A673 (cell line): ENCODE data around the gene GALNT9.

Source experiments
- CTCF ChIP-seq: fragments of 300-800, 200-600 bp; sonication (generic); conservative IDR thresholded peaks from 2 replicates; pipeline ENCODE4 v1.5.1; 2017; ENCODE audit warnings: low read depth, mild to moderate bottlenecking, antibody characterized with exemption, low read length, moderate library complexity, mixed read lengths
- EZH2 ChIP-seq: fragments of 200-600 bp; sonication (generic); IDR thresholded peaks from 2 replicates; pipeline ENCODE4 v1.6.1; 2017; ENCODE audit warnings: borderline replicate concordance, low read depth, mild to moderate bottlenecking, mixed read lengths, antibody characterized with exemption, low read length; ENCODE audit not compliant: poor library complexity, severe bottlenecking

GRCh38 chr12:132376464-132376830 lies 47.1 kb upstream of the GALNT9 start:
- TF ChIP-seq EZH2, result no peak
- TF ChIP-seq CTCF, result no peak
